Spinal cord (tissue), 10 donors: ENCODE data around the gene C17orf75. TPM values are rescaled to one million over a fixed set of nuclear protein-coding genes. Genes with fewer than 3 reads are reported as not detected.

Source experiments
- DNase-seq, 6 donors: peaks; one replicate each; pipeline versions ENCODE4 v3.0.0 to v3.0.0-alpha.2; 2013 to 2015; ENCODE audit warnings: low spot score in 6 of 6, low read depth in 4 of 6
- H3K27ac ChIP-seq: one replicate; pipeline ENCODE4 v1.5.1; 2013; ENCODE audit warnings: low read depth, low read length, control low read depth
- H3K27me3 ChIP-seq: one replicate; pipeline ENCODE4 v1.6.1; 2013; ENCODE audit warnings: low read length; ENCODE audit not compliant: control insufficient read depth, insufficient read depth
- H3K36me3 ChIP-seq: one replicate; pipeline ENCODE4 v1.6.1; 2013; ENCODE audit warnings: low read length; ENCODE audit not compliant: control insufficient read depth, insufficient read depth
- H3K4me1 ChIP-seq: one replicate; pipeline ENCODE4 v1.6.1; 2013; ENCODE audit warnings: low read length; ENCODE audit not compliant: control insufficient read depth, insufficient read depth
- H3K4me3 ChIP-seq: one replicate; pipeline ENCODE4 v1.5.1; 2013; ENCODE audit warnings: low read depth, low read length, control low read depth
- H3K9me3 ChIP-seq: one replicate; pipeline ENCODE4 v1.6.1; 2013; ENCODE audit warnings: low read length; ENCODE audit not compliant: control insufficient read depth, insufficient read depth
- WGBS: methylation state at CpG from one replicate; pipeline ENCODE4 v1.1.5; 2013; ENCODE audit warnings: missing lambda C conversion rate; ENCODE audit not compliant: insufficient coverage; 5-methylcytosine and 5-hydroxymethylcytosine counted together
- polyA plus RNA-seq, 2 donors: library from polyadenylated mRNA; unstranded; fragments of 120-200 nt; gene quantifications; one replicate each; pipeline ENCODE4 v1.2.1, GENCODE V29; 2013; ENCODE audit not compliant: insufficient read length in 2 of 2
- total RNA-seq, 2 donors: library from RNA; depleted of rRNA in 1 of 2; stranded (reverse); fragments of 120-200 nt in 1 of 2; fragments of >200 nt in 1 of 2; gene quantifications; one replicate each; pipeline versions ENCODE4 v1.2.3 to v1.2.4, GENCODE V29; 2013 to 2014
- donor health status: healthy.

The C17orf75 gene
- total and polyA plus RNA-seq, 4 donors, result 34.7 to 50.8 (median 43.3) TPM

GRCh38 chr17:32315171-32315570 lies 26.8 kb downstream of the C17orf75 start:
- Histone ChIP-seq H3K27ac (no peak overlapping the region), H3K9me3 (no peaks in the 10 kb centered on the region), H3K36me3 (peaks cover 16% of the 10 kb centered on the region), H3K27me3 (no peaks in the 10 kb centered on the region), H3K4me3 (no peak overlapping the region), H3K4me1 (peaks cover 23% of the 10 kb centered on the region)
- 33% methylated on average over 5 of the region's 8 CpGs for WGBS
- peak in 1 of 6 donors; percentile 18 for DNase-seq

- no peaks in the 10 kb centered on the region for H3K27me3 ChIP-seq
- H3K27ac ChIP-seq, result no peak overlapping the region
- WGBS, result 76% methylated on average over 8 of the region's 9 CpGs
- peaks cover 16% of the 10 kb centered on the region for H3K36me3 ChIP-seq
- H3K4me3 ChIP-seq, result no peak overlapping the region
- H3K9me3 ChIP-seq, result no peaks in the 10 kb centered on the region
- H3K4me1 ChIP-seq, result peaks cover 23% of the 10 kb centered on the region
- peak in 1 of 6 donors; percentile 22 for DNase-seq
Measured at GRCh38 chr17:32314636-32315035, 27.3 kb downstream of the C17orf75 start.

- peak overlapping the region; percentile 67 for H3K27ac ChIP-seq
- no peaks in the 10 kb centered on the region for H3K9me3 ChIP-seq
- peak overlapping the region; percentile 19 for H3K4me3 ChIP-seq
- no peaks in the 10 kb centered on the region for H3K27me3 ChIP-seq
- H3K36me3 ChIP-seq, result peaks cover 35% of the 10 kb centered on the region
- WGBS, result 22% methylated on average over 7 of the region's 9 CpGs
- peaks cover 34% of the 10 kb centered on the region for H3K4me1 ChIP-seq
- DNase-seq, result peak in 2 of 6 donors; percentile 90 to 96
Measured at GRCh38 chr17:32311028-32311536, 30.9 kb downstream of the C17orf75 start.

- WGBS, result 64% methylated on average over 1 of the region's 4 CpGs
- peaks cover 38% of the 10 kb centered on the region for H3K36me3 ChIP-seq
- H3K4me1 ChIP-seq, result peaks cover 55% of the 10 kb centered on the region
- H3K4me3 ChIP-seq, result no peak overlapping the region
- no peak for DNase-seq
- no peak overlapping the region for H3K27ac ChIP-seq
- no peaks in the 10 kb centered on the region for H3K9me3 ChIP-seq
- H3K27me3 ChIP-seq, result no peaks in the 10 kb centered on the region
Measured at GRCh38 chr17:32307658-32308057, 34.3 kb downstream of the C17orf75 start.

GRCh38 chr17:32305049-32305448 lies 36.9 kb downstream of the C17orf75 start:
- Histone ChIP-seq H3K4me3 (no peak overlapping the region), H3K36me3 (peaks cover 40% of the 10 kb centered on the region), H3K27ac (peak overlapping the region; percentile 52), H3K4me1 (peaks cover 43% of the 10 kb centered on the region), H3K9me3 (no peaks in the 10 kb centered on the region), H3K27me3 (no peaks in the 10 kb centered on the region)
- DNase-seq, result peak in 2 of 6 donors; percentile 38 to 42
- 19% methylated on average over 9 of the region's 9 CpGs for WGBS

- H3K36me3 ChIP-seq, result peaks cover 45% of the 10 kb centered on the region
- H3K27me3 ChIP-seq, result no peaks in the 10 kb centered on the region
- H3K9me3 ChIP-seq, result no peaks in the 10 kb centered on the region
- peak in 2 of 6 donors; percentile 60 to 81 for DNase-seq
- H3K4me1 ChIP-seq, result peaks cover 48% of the 10 kb centered on the region
- H3K4me3 ChIP-seq, result no peak overlapping the region
- WGBS, result 10% methylated on average over 2 of the region's 2 CpGs
- peak overlapping the region; percentile 63 for H3K27ac ChIP-seq
Measured at GRCh38 chr17:32303781-32304288, 38.1 kb downstream of the C17orf75 start.

GRCh38 chr17:32302860-32303649 lies 38.9 kb downstream of the C17orf75 start:
- 36% methylated on average over 8 of the region's 10 CpGs for WGBS
- DNase-seq, result peak in 2 of 6 donors; percentile 63 to 89

GRCh38 chr17:32302037-32302436 lies 39.9 kb downstream of the C17orf75 start:
- WGBS, result 58% methylated on average over 4 of the region's 4 CpGs
- peaks cover 47% of the 10 kb centered on the region for H3K4me1 ChIP-seq
- no peak for DNase-seq
- no peak overlapping the region for H3K4me3 ChIP-seq
- no peak overlapping the region for H3K27ac ChIP-seq
- no peaks in the 10 kb centered on the region for H3K9me3 ChIP-seq
- H3K36me3 ChIP-seq, result peaks cover 42% of the 10 kb centered on the region
- no peaks in the 10 kb centered on the region for H3K27me3 ChIP-seq

More at GRCh38 chr17:32302860-32303649, 38.9 kb downstream of the C17orf75 start:
- no peaks in the 10 kb centered on the region for H3K27me3 ChIP-seq
- peak overlapping the region; percentile 63 for H3K27ac ChIP-seq
- no peak overlapping the region for H3K4me3 ChIP-seq
- peaks cover 52% of the 10 kb centered on the region for H3K4me1 ChIP-seq
- H3K36me3 ChIP-seq, result peaks cover 45% of the 10 kb centered on the region
- no peaks in the 10 kb centered on the region for H3K9me3 ChIP-seq

GRCh38 chr17:32299580-32300164 lies 42.3 kb downstream of the C17orf75 start:
- H3K27ac ChIP-seq, result no peak overlapping the region
- peaks cover 36% of the 10 kb centered on the region for H3K4me1 ChIP-seq
- DNase-seq, result no peak
- WGBS, result 100% methylated on average over 2 of the region's 7 CpGs
- no peak overlapping the region for H3K4me3 ChIP-seq
- no peaks in the 10 kb centered on the region for H3K27me3 ChIP-seq
- no peaks in the 10 kb centered on the region for H3K9me3 ChIP-seq
- H3K36me3 ChIP-seq, result peaks cover 46% of the 10 kb centered on the region
